ENCODE results near the gene FAM32A. TPM values are rescaled to one million over a fixed set of nuclear protein-coding genes. Genes with fewer than 3 reads are reported as not detected.

FAM32A gene
- total and polyA plus RNA-seq, 2 experiments from 2014 or later: 154 to 209 TPM

DNA sequence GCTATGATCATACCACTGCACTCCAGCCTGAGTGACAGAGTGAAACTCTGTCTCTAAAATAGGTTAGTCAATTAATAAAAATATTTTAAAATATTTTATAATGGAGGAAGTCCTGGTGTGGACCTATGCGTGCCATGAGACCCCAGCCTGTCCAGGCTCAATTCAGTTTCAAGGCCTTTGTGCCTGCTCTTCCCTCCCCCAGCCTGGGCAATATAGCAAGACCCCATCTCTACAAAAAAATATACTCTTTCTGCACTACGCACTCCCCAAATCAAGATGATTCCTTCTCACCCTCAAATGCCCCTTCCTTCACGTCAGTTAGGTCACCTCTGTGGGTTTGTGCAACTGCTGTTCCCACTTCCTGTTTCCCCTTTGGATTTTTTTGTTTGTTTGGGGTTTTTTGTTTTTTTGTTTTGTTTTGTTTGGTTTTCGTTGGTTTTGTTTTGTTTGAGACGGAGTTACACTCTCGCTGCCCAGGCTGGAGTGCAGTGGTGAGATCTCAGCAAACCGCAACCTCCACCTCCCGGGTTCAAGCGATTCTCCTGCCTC, 43.1 kb upstream of the FAM32A start:
- no peaks in the 10 kb centered on the region for H3K4me1 ChIP-seq (ENCODE audit: low read depth)
- DNase-seq (ENCODE audit: low read depth in 1 of 2, low spot score in 1 of 2): no peak
- no peaks in the 10 kb centered on the region for H3K27me3 ChIP-seq
- no peak overlapping the region for H3K27ac ChIP-seq
- H3K4me3 ChIP-seq: no peak overlapping the region
- TF ChIP-seq CTCF (IDR thresholded peaks at IDR 0.05; ENCODE audit: low read depth, low read length): no peak
- H3K36me3 ChIP-seq: no peaks in the 10 kb centered on the region
- no peaks in the 10 kb centered on the region for H3K9me3 ChIP-seq (ENCODE audit: low read depth)

- no peak for TF ChIP-seq CTCF (IDR thresholded peaks at IDR 0.05; ENCODE audit: low read depth, low read length)
- no peaks in the 10 kb centered on the region for H3K4me1 ChIP-seq (ENCODE audit: low read depth)
- no peaks in the 10 kb centered on the region for H3K27me3 ChIP-seq
- no peak for DNase-seq (ENCODE audit: low read depth in 1 of 2, low spot score in 1 of 2)
- H3K9me3 ChIP-seq (ENCODE audit: low read depth): no peaks in the 10 kb centered on the region
- H3K36me3 ChIP-seq: no peaks in the 10 kb centered on the region
- no peak within 1 kb of the TSS for H3K4me3 ChIP-seq
- H3K27ac ChIP-seq: no peak within 1 kb of the TSS
Observed at GRCh38 chr19:16143399-16144215, 41.6 kb upstream of the FAM32A start, which contains the start of gene HSH2D. HSH2D (plus strand) TSS chr19:16143685; CDS start chr19:16148751, 5,066 bp downstream.

GRCh38 chr19:16144216-16144581, 41.0 kb upstream of the FAM32A start:
- no peaks in the 10 kb centered on the region for H3K27me3 ChIP-seq
- no peak for TF ChIP-seq CTCF (IDR thresholded peaks at IDR 0.05; ENCODE audit: low read depth, low read length)
- no peaks in the 10 kb centered on the region for H3K9me3 ChIP-seq (ENCODE audit: low read depth)
- H3K27ac ChIP-seq: no peak overlapping the region
- DNase-seq (ENCODE audit: low read depth in 1 of 2, low spot score in 1 of 2): no peak
- H3K4me3 ChIP-seq: no peak overlapping the region
- H3K4me1 ChIP-seq (ENCODE audit: low read depth): no peaks in the 10 kb centered on the region
- H3K36me3 ChIP-seq: no peaks in the 10 kb centered on the region

DNA sequence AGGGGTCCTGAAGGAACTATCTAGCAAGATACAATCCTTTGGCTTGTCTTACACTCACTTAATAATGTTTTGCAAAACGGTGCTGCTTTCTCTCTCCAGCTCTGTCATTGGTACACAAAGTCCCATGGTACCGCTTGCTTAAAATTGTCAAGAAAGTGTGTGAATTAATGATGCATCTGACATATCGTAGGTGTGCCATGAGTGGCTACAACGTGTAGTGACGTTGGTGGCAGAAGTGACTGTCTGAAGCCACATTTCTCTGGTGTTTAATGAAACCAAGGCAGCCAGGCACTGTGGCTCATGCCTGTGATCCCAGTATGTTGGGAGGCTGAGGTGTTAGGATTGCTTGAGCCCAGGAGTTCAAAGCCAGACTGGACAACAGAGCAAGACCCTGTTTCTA, 39.1 kb upstream of the FAM32A start:
- no peak for DNase-seq (ENCODE audit: low read depth in 1 of 2, low spot score in 1 of 2)
- H3K27ac ChIP-seq: no peak overlapping the region
- no peaks in the 10 kb centered on the region for H3K4me1 ChIP-seq (ENCODE audit: low read depth)
- H3K4me3 ChIP-seq: no peak overlapping the region
- no peak for TF ChIP-seq CTCF (IDR thresholded peaks at IDR 0.05; ENCODE audit: low read depth, low read length)
- no peaks in the 10 kb centered on the region for H3K9me3 ChIP-seq (ENCODE audit: low read depth)
- no peaks in the 10 kb centered on the region for H3K36me3 ChIP-seq
- no peaks in the 10 kb centered on the region for H3K27me3 ChIP-seq

GRCh38 chr19:16148443-16149229, 36.6 kb upstream of the FAM32A start:
- Histone ChIP-seq H3K4me1 (ENCODE audit: low read depth) (no peaks in the 10 kb centered on the region), H3K36me3 (no peaks in the 10 kb centered on the region), H3K9me3 (ENCODE audit: low read depth) (no peaks in the 10 kb centered on the region), H3K27me3 (no peaks in the 10 kb centered on the region), H3K27ac (no peak overlapping the region), H3K4me3 (no peak overlapping the region)
- DNase-seq (ENCODE audit: low read depth in 1 of 2, low spot score in 1 of 2): no peak
- no peak for TF ChIP-seq CTCF (IDR thresholded peaks at IDR 0.05; ENCODE audit: low read depth, low read length)
